ENCODE data around the gene GCK. TPM values are rescaled to one million over a fixed set of nuclear protein-coding genes. Genes with fewer than 3 reads are reported as not detected.
A peak's percentile ranks its signal among the peaks of the same experiment; 100 is the strongest.

The GCK gene
- total RNA-seq, 1 donor from 2014 or later, result 2.4 TPM

- no peaks in the 10 kb centered on the region for H3K36me3 Mint-ChIP-seq (ENCODE audit: low read depth)
Measured at GRCh38 chr7:44141221-44141850, 47.9 kb downstream of the GCK start, which contains the start of gene MYL7. Gene MYL7 (minus strand): TSS chr7:44141332. CDS start chr7:44141305, 27 bp downstream.

GRCh38 chr7:44140341-44140740 is 48.9 kb downstream of the GCK start:
- H3K36me3 Mint-ChIP-seq (ENCODE audit: low read depth), result no peaks in the 10 kb centered on the region

More at GRCh38 chr7:44141221-44141850, 47.9 kb downstream of the GCK start, which contains the start of gene MYL7:
- peaks cover 6% of the 10 kb centered on the region for H3K4me1 Mint-ChIP-seq (ENCODE audit: low read depth)
- no peak within 1 kb of the TSS for H3K27ac Mint-ChIP-seq
- H3K4me3 Mint-ChIP-seq, result no peak within 1 kb of the TSS
- intact Hi-C loops (cut with micrococcal nuclease), result no loop called here
- H3K9me3 Mint-ChIP-seq, result no peaks in the 10 kb centered on the region
- peaks cover 2% of the 10 kb centered on the region for H3K27me3 Mint-ChIP-seq (ENCODE audit: insufficient read depth)
- no peak for DNase-seq (ENCODE audit: low spot score)

GRCh38 chr7:44139311-44140010 is 49.8 kb downstream of the GCK start:
- intact Hi-C loops (cut with micrococcal nuclease), result no loop called here
- Mint-ChIP-seq H3K27ac (no peak overlapping the region), H3K4me3 (no peak overlapping the region), H3K4me1 (ENCODE audit: low read depth) (no peaks in the 10 kb centered on the region), H3K9me3 (no peaks in the 10 kb centered on the region), H3K36me3 (ENCODE audit: low read depth) (no peaks in the 10 kb centered on the region), H3K27me3 (ENCODE audit: insufficient read depth) (peaks cover 2% of the 10 kb centered on the region)
- no peak for DNase-seq (ENCODE audit: low spot score)

More at GRCh38 chr7:44140341-44140740, 48.9 kb downstream of the GCK start:
- Mint-ChIP-seq H3K9me3 (no peaks in the 10 kb centered on the region), H3K4me1 (ENCODE audit: low read depth) (peaks cover 4% of the 10 kb centered on the region), H3K27me3 (ENCODE audit: insufficient read depth) (peaks cover 2% of the 10 kb centered on the region), H3K4me3 (no peak overlapping the region), H3K27ac (no peak overlapping the region)
- no peak for DNase-seq (ENCODE audit: low spot score)
- intact Hi-C loops (cut with micrococcal nuclease), result no loop called here

GRCh38 chr7:44138698-44139097 is 50.5 kb downstream of the GCK start:
- Mint-ChIP-seq H3K4me1 (ENCODE audit: low read depth) (no peaks in the 10 kb centered on the region), H3K4me3 (no peak overlapping the region), H3K36me3 (ENCODE audit: low read depth) (no peaks in the 10 kb centered on the region), H3K27ac (no peak overlapping the region), H3K27me3 (ENCODE audit: insufficient read depth) (peaks cover 2% of the 10 kb centered on the region), H3K9me3 (no peaks in the 10 kb centered on the region)
- no peak for DNase-seq (ENCODE audit: low spot score)
- intact Hi-C loops (cut with micrococcal nuclease), result no loop called here

GRCh38 chr7:44136731-44137130 is 52.5 kb downstream of the GCK start:
- no peak overlapping the region for H3K4me3 Mint-ChIP-seq
- intact Hi-C loops (cut with micrococcal nuclease), result no loop called here
- H3K4me1 Mint-ChIP-seq (ENCODE audit: low read depth), result no peaks in the 10 kb centered on the region
- H3K9me3 Mint-ChIP-seq, result no peaks in the 10 kb centered on the region
- DNase-seq (ENCODE audit: low spot score), result no peak
- peaks cover 4% of the 10 kb centered on the region for H3K27me3 Mint-ChIP-seq (ENCODE audit: insufficient read depth)
- no peak overlapping the region for H3K27ac Mint-ChIP-seq
- H3K36me3 Mint-ChIP-seq (ENCODE audit: low read depth), result no peaks in the 10 kb centered on the region

- DNase-seq (ENCODE audit: low spot score), result no peak
- Mint-ChIP-seq H3K4me3 (no peak overlapping the region), H3K36me3 (ENCODE audit: low read depth) (no peaks in the 10 kb centered on the region), H3K27ac (no peak overlapping the region), H3K9me3 (no peaks in the 10 kb centered on the region), H3K4me1 (ENCODE audit: low read depth) (no peaks in the 10 kb centered on the region), H3K27me3 (ENCODE audit: insufficient read depth) (peaks cover 2% of the 10 kb centered on the region)
- intact Hi-C loops (cut with micrococcal nuclease), result no loop called here
Measured at GRCh38 chr7:44134943-44135628, 54.2 kb downstream of the GCK start.

GRCh38 chr7:44133295-44133694 is 55.9 kb downstream of the GCK start:
- intact Hi-C loops (cut with micrococcal nuclease), result no loop called here
- Mint-ChIP-seq H3K4me3 (no peak overlapping the region), H3K27me3 (ENCODE audit: insufficient read depth) (peaks cover 4% of the 10 kb centered on the region), H3K27ac (no peak overlapping the region), H3K36me3 (ENCODE audit: low read depth) (no peaks in the 10 kb centered on the region), H3K9me3 (no peaks in the 10 kb centered on the region), H3K4me1 (ENCODE audit: low read depth) (no peaks in the 10 kb centered on the region)
- DNase-seq (ENCODE audit: low spot score), result no peak

GRCh38 chr7:44132039-44132438 is 57.2 kb downstream of the GCK start:
- intact Hi-C loops (cut with micrococcal nuclease), result no loop called here
- no peaks in the 10 kb centered on the region for H3K36me3 Mint-ChIP-seq (ENCODE audit: low read depth)
- no peak overlapping the region for H3K27ac Mint-ChIP-seq

GRCh38 chr7:44131173-44132029 is 57.8 kb downstream of the GCK start:
- Mint-ChIP-seq H3K36me3 (ENCODE audit: low read depth) (no peaks in the 10 kb centered on the region), H3K9me3 (no peaks in the 10 kb centered on the region), H3K4me3 (no peak overlapping the region), H3K27ac (no peak overlapping the region), H3K27me3 (ENCODE audit: insufficient read depth) (peaks cover 7% of the 10 kb centered on the region), H3K4me1 (ENCODE audit: low read depth) (no peaks in the 10 kb centered on the region)
- DNase-seq (ENCODE audit: low spot score), result no peak
- intact Hi-C loops (cut with micrococcal nuclease), result no loop called here

More at GRCh38 chr7:44132039-44132438, 57.2 kb downstream of the GCK start:
- Mint-ChIP-seq H3K4me3 (no peak overlapping the region), H3K9me3 (no peaks in the 10 kb centered on the region), H3K27me3 (ENCODE audit: insufficient read depth) (peaks cover 4% of the 10 kb centered on the region), H3K4me1 (ENCODE audit: low read depth) (no peaks in the 10 kb centered on the region)
- no peak for DNase-seq (ENCODE audit: low spot score)

GRCh38 chr7:44128721-44129582 is 60.3 kb downstream of the GCK start:
- Mint-ChIP-seq H3K4me3 (no peak overlapping the region), H3K9me3 (no peaks in the 10 kb centered on the region), H3K4me1 (ENCODE audit: low read depth) (no peaks in the 10 kb centered on the region), H3K27me3 (ENCODE audit: insufficient read depth) (peaks cover 10% of the 10 kb centered on the region), H3K36me3 (ENCODE audit: low read depth) (no peaks in the 10 kb centered on the region), H3K27ac (peak overlapping the region; percentile 24)
- no peak for DNase-seq (ENCODE audit: low spot score)
- intact Hi-C loops (cut with micrococcal nuclease), result loop anchor here (10.0 kb wide), 1 partner anchor 264 kb away; the partner anchor contains the start of gene MRPS24

GRCh38 chr7:44127161-44127560 is 62.1 kb downstream of the GCK start:
- no peak overlapping the region for H3K27ac Mint-ChIP-seq
- peaks cover 8% of the 10 kb centered on the region for H3K4me1 Mint-ChIP-seq (ENCODE audit: low read depth)
- peaks cover 8% of the 10 kb centered on the region for H3K27me3 Mint-ChIP-seq (ENCODE audit: insufficient read depth)
- H3K9me3 Mint-ChIP-seq, result no peaks in the 10 kb centered on the region
- intact Hi-C loops (cut with micrococcal nuclease), result loop anchor here (10.0 kb wide), 1 partner anchor 262 kb away; the partner anchor contains the start of gene MRPS24
- peaks cover 6% of the 10 kb centered on the region for H3K36me3 Mint-ChIP-seq (ENCODE audit: low read depth)
- DNase-seq (ENCODE audit: low spot score), result no peak
- no peak overlapping the region for H3K4me3 Mint-ChIP-seq
